SK-N-SH treated with all-trans-retinoic acid at 6 μM for 48 hours (cell line): ENCODE measurements around the gene C14orf93.

Source experiments
- CSRNP3 ChIP-seq: fragments of 250-450 bp; sonication (Bioruptor Pico); IDR thresholded peaks from 2 replicates; pipeline ENCODE4 v1.5.1; 2021; ENCODE audit warnings: mild to moderate bottlenecking, moderate library complexity
- PPARA ChIP-seq: fragments of 250-450 bp; sonication (Bioruptor Pico); IDR thresholded peaks from 2 replicates; pipeline ENCODE4 v1.5.0; 2020; ENCODE audit warnings: mild to moderate bottlenecking, borderline replicate concordance
- ZNF8 ChIP-seq: fragments of 450-650 bp; formaldehyde crosslinking; IDR thresholded peaks from 2 replicates; pipeline ENCODE4 v1.5.0; 2020; ENCODE audit warnings: mild to moderate bottlenecking, moderate library complexity
- TF ChIP-seq, protein P1 (sequence below): fragments of 250-450 bp; sonication (Bioruptor Pico); IDR thresholded peaks from 2 replicates; pipeline ENCODE4 v1.8.0; 2021; ENCODE audit warnings: low read depth, mild to moderate bottlenecking, moderate library complexity, borderline replicate concordance
- TF ChIP-seq, protein P2 (sequence below): fragments of 250-450 bp; sonication (Bioruptor Pico); IDR thresholded peaks from 2 replicates; pipeline ENCODE4 v1.8.0; 2020; ENCODE audit warnings: mild to moderate bottlenecking, moderate library complexity, borderline replicate concordance

GRCh38 chr14:23023022-23023794 is 13.3 kb upstream of the C14orf93 start:
- TF ChIP-seq PPARA (CRISPR knock-in tag) (no peak), CSRNP3 (CRISPR knock-in tag) (no peak), ZNF8 (CRISPR knock-in tag) (no peak)
- TF ChIP-seq, protein P1, sequence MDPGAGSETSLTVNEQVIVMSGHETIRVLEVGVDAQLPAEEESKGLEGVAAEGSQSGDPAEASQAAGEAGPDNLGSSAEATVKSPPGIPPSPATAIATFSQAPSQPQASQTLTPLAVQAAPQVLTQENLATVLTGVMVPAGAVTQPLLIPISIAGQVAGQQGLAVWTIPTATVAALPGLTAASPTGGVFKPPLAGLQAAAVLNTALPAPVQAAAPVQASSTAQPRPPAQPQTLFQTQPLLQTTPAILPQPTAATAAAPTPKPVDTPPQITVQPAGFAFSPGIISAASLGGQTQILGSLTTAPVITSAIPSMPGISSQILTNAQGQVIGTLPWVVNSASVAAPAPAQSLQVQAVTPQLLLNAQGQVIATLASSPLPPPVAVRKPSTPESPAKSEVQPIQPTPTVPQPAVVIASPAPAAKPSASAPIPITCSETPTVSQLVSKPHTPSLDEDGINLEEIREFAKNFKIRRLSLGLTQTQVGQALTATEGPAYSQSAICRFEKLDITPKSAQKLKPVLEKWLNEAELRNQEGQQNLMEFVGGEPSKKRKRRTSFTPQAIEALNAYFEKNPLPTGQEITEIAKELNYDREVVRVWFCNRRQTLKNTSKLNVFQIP (CRISPR knock-in tag), result no peak
- TF ChIP-seq, protein P2, sequence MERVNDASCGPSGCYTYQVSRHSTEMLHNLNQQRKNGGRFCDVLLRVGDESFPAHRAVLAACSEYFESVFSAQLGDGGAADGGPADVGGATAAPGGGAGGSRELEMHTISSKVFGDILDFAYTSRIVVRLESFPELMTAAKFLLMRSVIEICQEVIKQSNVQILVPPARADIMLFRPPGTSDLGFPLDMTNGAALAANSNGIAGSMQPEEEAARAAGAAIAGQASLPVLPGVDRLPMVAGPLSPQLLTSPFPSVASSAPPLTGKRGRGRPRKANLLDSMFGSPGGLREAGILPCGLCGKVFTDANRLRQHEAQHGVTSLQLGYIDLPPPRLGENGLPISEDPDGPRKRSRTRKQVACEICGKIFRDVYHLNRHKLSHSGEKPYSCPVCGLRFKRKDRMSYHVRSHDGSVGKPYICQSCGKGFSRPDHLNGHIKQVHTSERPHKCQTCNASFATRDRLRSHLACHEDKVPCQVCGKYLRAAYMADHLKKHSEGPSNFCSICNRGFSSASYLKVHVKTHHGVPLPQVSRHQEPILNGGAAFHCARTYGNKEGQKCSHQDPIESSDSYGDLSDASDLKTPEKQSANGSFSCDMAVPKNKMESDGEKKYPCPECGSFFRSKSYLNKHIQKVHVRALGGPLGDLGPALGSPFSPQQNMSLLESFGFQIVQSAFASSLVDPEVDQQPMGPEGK, result no peak
